ENCODE data around the gene IL17RB. TPM values are rescaled to one million over a fixed set of nuclear protein-coding genes. Genes with fewer than 3 reads are reported as not detected.

IL17RB gene
- total RNA-seq, 1 experiment from 2014 or later = 9.8 TPM

DNA sequence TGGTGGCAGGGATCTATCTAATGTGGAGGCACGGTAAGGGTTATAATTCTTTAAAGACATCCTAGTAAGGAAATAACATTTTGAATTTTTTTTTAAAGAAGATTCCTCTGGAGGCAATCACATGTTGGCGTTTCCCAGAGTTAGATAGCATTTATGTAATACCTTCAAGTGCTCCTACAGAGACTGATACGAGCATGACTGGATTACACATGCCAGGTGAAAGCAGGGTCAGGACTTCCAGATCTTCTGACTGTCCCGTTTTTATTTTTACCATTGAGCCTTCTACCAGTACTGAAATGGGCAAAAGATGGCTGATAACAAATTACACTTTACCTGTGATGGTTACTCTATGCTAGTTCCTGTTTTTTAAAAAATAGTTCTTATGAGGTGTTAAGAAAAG lies 13.8 kb downstream of the IL17RB start:
- no peak overlapping the region for H3K4me3 Mint-ChIP-seq
- WGBS (ENCODE audit: extremely low coverage, insufficient read length, low lambda C conversion rate) = no CpG with 5 or more reads among the region's 4 CpGs

More for the DNA sequence above, 13.8 kb downstream of the IL17RB start:
- Histone ChIP-seq H3K4me2 (ENCODE audit: insufficient read depth, insufficient read length, low read length) (no peak overlapping the region), H3K14ac (ENCODE audit: insufficient read depth, low read length) (no peak overlapping the region), H3K23me2 (ENCODE audit: insufficient read length, low read depth, low read length, poor library complexity, severe bottlenecking) (no peaks in the 10 kb centered on the region), H3K56ac (ENCODE audit: insufficient read length, low read depth, low read length) (no peak overlapping the region), H4K20me1 (ENCODE audit: control insufficient read depth, insufficient read depth, insufficient read length) (no peaks in the 10 kb centered on the region), H3K27ac (ENCODE audit: insufficient read length, low read depth, low read length) (no peak overlapping the region), H3K18ac (ENCODE audit: insufficient read length, low read depth, low read length) (no peak overlapping the region), H3K79me2 (ENCODE audit: insufficient read depth, low read length) (no peaks in the 10 kb centered on the region), H3K79me1 (ENCODE audit: insufficient read depth, low read depth, low read length, poor library complexity, severe bottlenecking) (no peaks in the 10 kb centered on the region), H2BK15ac (ENCODE audit: low read depth, low read length) (no peak overlapping the region), H3K9ac (ENCODE audit: extremely low read depth, insufficient read length, low read length) (no peak overlapping the region), H3K9me3 (ENCODE audit: control insufficient read depth, low read depth, low read length) (no peaks in the 10 kb centered on the region), H4K5ac (ENCODE audit: insufficient read length, low read depth, low read length) (no peak overlapping the region), H2AK5ac (ENCODE audit: insufficient read length, low read length) (no peak overlapping the region), H2BK5ac (ENCODE audit: insufficient read length, low read length) (no peak overlapping the region), H2AFZ (ENCODE audit: low read length) (no peak overlapping the region), H2BK20ac (ENCODE audit: low read depth, low read length, poor library complexity, severe bottlenecking) (no peak overlapping the region), H3T11ph (ENCODE audit: low read length) (no peak overlapping the region), H3K23ac (ENCODE audit: insufficient read length, low read depth, low read length) (no peak overlapping the region), H4K91ac (ENCODE audit: insufficient read length, low read depth, low read length) (no peak overlapping the region), H4K8ac (replicated peaks; ENCODE audit: insufficient read length, low read depth, low read length) (no peak overlapping the region), H3K4ac (ENCODE audit: low read depth, low read length) (no peak overlapping the region), H2BK120ac (ENCODE audit: low read depth, low read length, poor library complexity, severe bottlenecking) (no peak overlapping the region), H2BK12ac (ENCODE audit: insufficient read length, low read depth, low read length) (no peak overlapping the region), H3K4me1 (ENCODE audit: insufficient read depth, low read length) (no peaks in the 10 kb centered on the region), H3K27me3 (ENCODE audit: insufficient read depth, low read length) (no peaks in the 10 kb centered on the region; the same call in 1 of the 2 replicates)
- Mint-ChIP-seq H3K27ac (no peak overlapping the region), H3K4me1 (no peaks in the 10 kb centered on the region), H3K27me3 (ENCODE audit: low read depth) (no peaks in the 10 kb centered on the region), H3K9me3 (no peaks in the 10 kb centered on the region), H3K36me3 (ENCODE audit: insufficient read depth in 1 of 3, low read depth in 3 of 3) (peaks cover 7 to 55% (median 39%) of the 10 kb centered on the region in 3 experiments; a peak in 6 of 7 replicates)
- TF ChIP-seq, protein P1, sequence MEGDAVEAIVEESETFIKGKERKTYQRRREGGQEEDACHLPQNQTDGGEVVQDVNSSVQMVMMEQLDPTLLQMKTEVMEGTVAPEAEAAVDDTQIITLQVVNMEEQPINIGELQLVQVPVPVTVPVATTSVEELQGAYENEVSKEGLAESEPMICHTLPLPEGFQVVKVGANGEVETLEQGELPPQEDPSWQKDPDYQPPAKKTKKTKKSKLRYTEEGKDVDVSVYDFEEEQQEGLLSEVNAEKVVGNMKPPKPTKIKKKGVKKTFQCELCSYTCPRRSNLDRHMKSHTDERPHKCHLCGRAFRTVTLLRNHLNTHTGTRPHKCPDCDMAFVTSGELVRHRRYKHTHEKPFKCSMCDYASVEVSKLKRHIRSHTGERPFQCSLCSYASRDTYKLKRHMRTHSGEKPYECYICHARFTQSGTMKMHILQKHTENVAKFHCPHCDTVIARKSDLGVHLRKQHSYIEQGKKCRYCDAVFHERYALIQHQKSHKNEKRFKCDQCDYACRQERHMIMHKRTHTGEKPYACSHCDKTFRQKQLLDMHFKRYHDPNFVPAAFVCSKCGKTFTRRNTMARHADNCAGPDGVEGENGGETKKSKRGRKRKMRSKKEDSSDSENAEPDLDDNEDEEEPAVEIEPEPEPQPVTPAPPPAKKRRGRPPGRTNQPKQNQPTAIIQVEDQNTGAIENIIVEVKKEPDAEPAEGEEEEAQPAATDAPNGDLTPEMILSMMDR (conservative IDR thresholded peaks at IDR 0.05) = no peak
- no peak for DNase-seq

Measured in H9 (cell line).